CD4-positive, CD25-positive, alpha-beta regulatory T cell (primary cell): Measurements from ENCODE around the gene FKBP9. TPM values are rescaled to one million over a fixed set of nuclear protein-coding genes. Genes with fewer than 3 reads are reported as not detected.

Experiments
- ATAC-seq, 2 donors: fragments of 150-1000 bp; cut with Tn5 transposase; one replicate each; pipeline ENCODE4 v1.10.0; 2021; ENCODE audit warnings: low read depth in 2 of 2, moderate number of reproducible peaks in 2 of 2, moderate library complexity in 1 of 2
- DNase-seq, 3 donors: peaks; one replicate each; pipeline versions ENCODE4 v3.0.0 to v3.0.0-alpha.2; 2012 to 2022; ENCODE audit warnings: mixed read lengths in 1 of 3
- H3K27ac ChIP-seq: one replicate; pipeline ENCODE4 v1.7.0; 2013; ENCODE audit warnings: mild to moderate bottlenecking, low read length; ENCODE audit not compliant: insufficient read depth, poor library complexity, severe bottlenecking
- H3K27me3 ChIP-seq: one replicate; pipeline ENCODE4 v1.7.0; 2013; ENCODE audit warnings: low read length; ENCODE audit not compliant: control insufficient read depth, insufficient read depth
- H3K36me3 ChIP-seq: one replicate; pipeline ENCODE4 v1.7.0; 2013; ENCODE audit warnings: mild to moderate bottlenecking, low read length, moderate library complexity; ENCODE audit not compliant: control insufficient read depth, insufficient read depth
- H3K4me1 ChIP-seq: 2 replicates; pipeline ENCODE4 v1.7.0; 2013; ENCODE audit warnings: mild to moderate bottlenecking, low read length; ENCODE audit not compliant: insufficient read depth, control insufficient read depth, poor library complexity, severe bottlenecking
- H3K4me3 ChIP-seq: one replicate; pipeline ENCODE4 v1.7.0; 2013; ENCODE audit warnings: low read depth, mild to moderate bottlenecking, low read length, moderate library complexity
- H3K9me3 ChIP-seq, 2 experiments: 1 replicate in 1 of 2; 2 replicates in 1 of 2; pipeline ENCODE4 v1.7.0; 2013; ENCODE audit warnings: low read length in 2 of 2, mild to moderate bottlenecking in 1 of 2, moderate library complexity in 1 of 2; ENCODE audit not compliant: control insufficient read depth in 2 of 2
- H3K27ac Mint-ChIP-seq, 3 donors: one replicate each; pipeline ENCODE4 v1.8.0; 2020 to 2022; ENCODE audit warnings: mild to moderate bottlenecking in 3 of 3, mixed read lengths in 3 of 3, moderate library complexity in 2 of 3
- H3K27me3 Mint-ChIP-seq: one replicate; pipeline ENCODE4 v1.8.0; 2022; ENCODE audit warnings: mild to moderate bottlenecking, mixed read lengths
- H3K36me3 Mint-ChIP-seq: one replicate; pipeline ENCODE4 v1.8.0; 2020; ENCODE audit warnings: mixed read lengths
- H3K4me1 Mint-ChIP-seq, 4 donors: one replicate each; pipeline ENCODE4 v1.8.0; 2020 to 2022; ENCODE audit warnings: mixed read lengths in 4 of 4, mild to moderate bottlenecking in 1 of 4
- H3K4me3 Mint-ChIP-seq, 4 donors: one replicate each; pipeline ENCODE4 v1.8.0; 2020 to 2022; ENCODE audit warnings: mild to moderate bottlenecking in 4 of 4, mixed read lengths in 4 of 4, moderate library complexity in 3 of 4
- H3K9me3 Mint-ChIP-seq, 7 donors: one replicate each; pipeline ENCODE4 v1.8.0; 2020 to 2022; ENCODE audit warnings: mixed read lengths in 7 of 7, mild to moderate bottlenecking in 3 of 7, moderate library complexity in 2 of 7
- polyA plus RNA-seq, 4 donors: library from polyadenylated mRNA; unstranded; fragments of 300-500 nt; fragmentation: Illumina TruSeq; gene quantifications; one replicate each; pipeline ENCODE4 v1.2.3, GENCODE V29; 2021
- total RNA-seq: library from RNA; stranded (reverse); gene quantifications from one replicate; pipeline ENCODE4 v1.2.3, GENCODE V29; 2022

The FKBP9 gene
- total and polyA plus RNA-seq, 5 donors from 2014 or later: 0.07 to 0.37 TPM; not detected in 3

GRCh38 chr7:32928785-32929298, 28.4 kb upstream of the FKBP9 start:
- Mint-ChIP-seq H3K4me1 (no peaks in the 10 kb centered on the region), H3K9me3 (peaks cover 0 to 3% (median 0%) of the 10 kb centered on the region in 7 donors), H3K36me3 (peaks cover 4% of the 10 kb centered on the region), H3K4me3 (no peak overlapping the region), H3K27me3 (peaks cover 10% of the 10 kb centered on the region), H3K27ac (no peak overlapping the region)
- Histone ChIP-seq H3K27ac (no peak overlapping the region), H3K4me3 (no peak overlapping the region), H3K36me3 (no peaks in the 10 kb centered on the region), H3K9me3 (no peaks in the 10 kb centered on the region), H3K4me1 (no peaks in the 10 kb centered on the region), H3K27me3 (no peaks in the 10 kb centered on the region)
- no peak for DNase-seq
- ATAC-seq: no peak

- Histone ChIP-seq H3K9me3 (no peaks in the 10 kb centered on the region), H3K4me1 (no peaks in the 10 kb centered on the region), H3K27me3 (no peaks in the 10 kb centered on the region), H3K4me3 (no peak overlapping the region), H3K36me3 (no peaks in the 10 kb centered on the region), H3K27ac (no peak overlapping the region)
- Mint-ChIP-seq H3K27ac (no peak overlapping the region), H3K4me1 (no peaks in the 10 kb centered on the region), H3K4me3 (no peak overlapping the region), H3K27me3 (peaks cover 10% of the 10 kb centered on the region), H3K36me3 (peaks cover 4% of the 10 kb centered on the region), H3K9me3 (peaks cover 0 to 3% (median 0%) of the 10 kb centered on the region in 7 donors)
- DNase-seq (no peak), ATAC-seq (no peak)
Measured at GRCh38 chr7:32929430-32930143, 27.7 kb upstream of the FKBP9 start.

GRCh38 chr7:32930378-32930777, 26.9 kb upstream of the FKBP9 start:
- H3K27ac ChIP-seq: no peak overlapping the region
- no peak overlapping the region for H3K27ac Mint-ChIP-seq
- DNase-seq: no peak
- ATAC-seq: no peak
- no peaks in the 10 kb centered on the region for H3K27me3 ChIP-seq
- no peak overlapping the region for H3K4me3 Mint-ChIP-seq
- peaks cover 10% of the 10 kb centered on the region for H3K27me3 Mint-ChIP-seq
- H3K4me1 Mint-ChIP-seq: no peaks in the 10 kb centered on the region
- H3K4me3 ChIP-seq: no peak overlapping the region
- no peaks in the 10 kb centered on the region for H3K9me3 ChIP-seq
- H3K36me3 Mint-ChIP-seq: peaks cover 4% of the 10 kb centered on the region
- no peaks in the 10 kb centered on the region for H3K36me3 ChIP-seq
- peaks cover 0 to 3% (median 0%) of the 10 kb centered on the region in 7 donors for H3K9me3 Mint-ChIP-seq
- H3K4me1 ChIP-seq: no peaks in the 10 kb centered on the region

GRCh38 chr7:32935558-32935957, 21.7 kb upstream of the FKBP9 start:
- no peaks in the 10 kb centered on the region for H3K27me3 Mint-ChIP-seq
- H3K9me3 Mint-ChIP-seq: no peaks in the 10 kb centered on the region
- H3K27me3 ChIP-seq: no peaks in the 10 kb centered on the region
- ATAC-seq (no peak), DNase-seq (no peak)
- H3K27ac ChIP-seq: no peak overlapping the region
- H3K27ac Mint-ChIP-seq: no peak overlapping the region
- no peaks in the 10 kb centered on the region for H3K4me1 ChIP-seq
- H3K4me1 Mint-ChIP-seq: peaks cover 0 to 6% (median 3%) of the 10 kb centered on the region in 4 donors
- H3K4me3 Mint-ChIP-seq: no peak overlapping the region
- H3K36me3 Mint-ChIP-seq: peaks cover 4% of the 10 kb centered on the region
- no peaks in the 10 kb centered on the region for H3K9me3 ChIP-seq
- no peaks in the 10 kb centered on the region for H3K36me3 ChIP-seq
- no peak overlapping the region for H3K4me3 ChIP-seq

GRCh38 chr7:32936689-32937088, 20.6 kb upstream of the FKBP9 start:
- no peak overlapping the region for H3K4me3 ChIP-seq
- no peaks in the 10 kb centered on the region for H3K9me3 ChIP-seq
- peak overlapping the region in 1 of 4 donors; percentile 8 for H3K4me3 Mint-ChIP-seq
- DNase-seq: no peak
- no peaks in the 10 kb centered on the region for H3K4me1 ChIP-seq
- H3K27ac Mint-ChIP-seq: peak overlapping the region in 1 of 3 donors; percentile 31
- H3K36me3 Mint-ChIP-seq: peaks cover under 1% of the 10 kb centered on the region
- no peak overlapping the region for H3K27ac ChIP-seq
- no peak for ATAC-seq
- peaks cover 6% of the 10 kb centered on the region for H3K27me3 Mint-ChIP-seq
- peaks cover 0 to 11% (median 4%) of the 10 kb centered on the region in 4 donors for H3K4me1 Mint-ChIP-seq
- no peaks in the 10 kb centered on the region for H3K9me3 Mint-ChIP-seq
- no peaks in the 10 kb centered on the region for H3K36me3 ChIP-seq
- H3K27me3 ChIP-seq: peaks cover 3% of the 10 kb centered on the region

GRCh38 chr7:32937344-32938174, 19.7 kb upstream of the FKBP9 start:
- peaks cover 0 to 17% (median 9%) of the 10 kb centered on the region in 4 donors for H3K4me1 Mint-ChIP-seq
- Histone ChIP-seq H3K27ac (no peak overlapping the region), H3K4me1 (peaks cover 8% of the 10 kb centered on the region), H3K9me3 (no peaks in the 10 kb centered on the region), H3K36me3 (no peaks in the 10 kb centered on the region), H3K27me3 (peaks cover 6% of the 10 kb centered on the region), H3K4me3 (no peak overlapping the region)
- peaks cover 12% of the 10 kb centered on the region for H3K27me3 Mint-ChIP-seq
- H3K36me3 Mint-ChIP-seq: no peaks in the 10 kb centered on the region
- H3K9me3 Mint-ChIP-seq: no peaks in the 10 kb centered on the region
- ATAC-seq: no peak
- DNase-seq: no peak
- no peak overlapping the region for H3K27ac Mint-ChIP-seq
- H3K4me3 Mint-ChIP-seq: no peak overlapping the region

GRCh38 chr7:32941181-32941580, 16.1 kb upstream of the FKBP9 start:
- H3K27ac ChIP-seq: no peak overlapping the region
- DNase-seq: no peak
- Mint-ChIP-seq H3K4me3 (peak overlapping the region; percentile 82 to 88 (median 84)), H3K36me3 (no peaks in the 10 kb centered on the region), H3K27me3 (peaks cover 34% of the 10 kb centered on the region), H3K27ac (no peak overlapping the region), H3K9me3 (no peaks in the 10 kb centered on the region), H3K4me1 (peaks cover 0 to 17% (median 10%) of the 10 kb centered on the region in 4 donors)
- H3K36me3 ChIP-seq: no peaks in the 10 kb centered on the region
- H3K9me3 ChIP-seq: peaks cover 0 to 3% of the 10 kb centered on the region in 2 experiments
- H3K27me3 ChIP-seq: peaks cover 11% of the 10 kb centered on the region
- no peak overlapping the region for H3K4me3 ChIP-seq
- peaks cover 10% of the 10 kb centered on the region for H3K4me1 ChIP-seq
- ATAC-seq: no peak
